Ovary (tissue), 9 donors: Measurements from ENCODE around the gene ATRN. TPM values are rescaled to one million over a fixed set of nuclear protein-coding genes. Genes with fewer than 3 reads are reported as not detected.

Source experiments
- DNase-seq, 5 donors: peaks; one replicate each; pipeline ENCODE4 v3.0.0-alpha.2; 2019 to 2020
- H3K27ac ChIP-seq, 2 donors: fragments of 200-600 bp; one replicate each; pipeline versions ENCODE4 v1.5.1 to v1.8.0; 2019 to 2022
- H3K27me3 ChIP-seq: fragments of 200-600 bp; one replicate; pipeline ENCODE4 v1.8.0; 2022
- H3K36me3 ChIP-seq: fragments of 200-600 bp; sonication (generic); one replicate; pipeline ENCODE4 v1.5.1; 2019
- H3K4me1 ChIP-seq: one replicate; pipeline ENCODE4 v1.8.1; 2013; ENCODE audit warnings: mild to moderate bottlenecking, moderate library complexity; ENCODE audit not compliant: insufficient read depth
- H3K4me3 ChIP-seq: fragments of 200-600 bp; sonication (generic); one replicate; pipeline ENCODE4 v1.5.1; 2017
- H3K9me3 ChIP-seq, 2 donors: fragments of 200-600 bp in 1 of 2; sonication (generic) in 1 of 2; one replicate each; pipeline versions ENCODE4 v1.5.1 to v1.8.1; 2013 to 2019; ENCODE audit warnings: mild to moderate bottlenecking in 1 of 2, moderate library complexity in 1 of 2
- EP300 ChIP-seq: sonication (generic); formaldehyde crosslinking; IDR thresholded peaks from one replicate; pipeline ENCODE4 v1.6.1; 2017; ENCODE audit warnings: antibody characterized with exemption
- POLR2A ChIP-seq: fragments of 450-650 bp; IDR thresholded peaks from one replicate; pipeline ENCODE4 v1.6.1; 2017; ENCODE audit warnings: antibody characterized with exemption, mild to moderate bottlenecking, moderate library complexity
- WGBS, 3 donors: extraction: QIAGEN DNeasy Blood & Tissue Kit in 1 of 3; methylation state at CpG; one replicate each; pipeline versions ENCODE4 v1.1.5 to v1.1.7; 2013 to 2017; 5-methylcytosine and 5-hydroxymethylcytosine counted together
- intact Hi-C, 4 donors: fragments of 100-400 bp; cut with DNase I; formaldehyde crosslinking; loops; one replicate each; pipeline versions ENCODE4 v1.11.0 to v1.15.1; 2022 to 2023
- polyA plus RNA-seq, 2 donors: library from polyadenylated mRNA; stranded (reverse); fragments of 200-250 nt in 1 of 2; fragments of 350-450 nt in 1 of 2; fragmentation: Illumina TruSeq in 1 of 2; extraction: RNeasy Lipid Tissue Mini Kit (QIAGEN cat#74804) in 1 of 2; gene quantifications; one replicate each; pipeline ENCODE4 v1.2.3, GENCODE V29; 2013 to 2014
- total RNA-seq, 7 donors: library from RNA; depleted of rRNA in 2 of 7; stranded (reverse); fragments of >200 nt in 2 of 7; fragmentation: NEBNext Ultra II Directional in 3 of 7; extraction: Animal tissue kit (Norgen Biotek cat#: 25700) in 3 of 7; gene quantifications; one replicate each; pipeline versions ENCODE4 v1.1.0 to v1.2.4, GENCODE V29; 2016 to 2023
- TF ChIP-seq, protein P1 (sequence below), 3 donors: fragments of 450-650 bp in 2 of 3; fragments of 200-600 bp in 1 of 3; IDR thresholded peaks; one replicate each; pipeline versions ENCODE4 v1.5.1 to v1.8.0; 2016 to 2022; ENCODE audit warnings: antibody characterized with exemption in 3 of 3, mild to moderate bottlenecking in 1 of 3
- donor health status: DM: no; HTN: no; CAD: no; lungs with moderate emphysema.
- donor health status: DM: no; HTN: no; CAD: no.
- donor health status: Bipolar disorder and iron deficiency.
- donor health status: DM: yes; HTN: yes; CAD: no.
- donor health status: DM: no; HTN: no; CAD: no.
- donor health status: DM: yes; HTN: yes; CAD: no.

Gene ATRN
- total and polyA plus RNA-seq, 9 donors, result 10.3 to 46.2 (median 23.6) TPM

DNA sequence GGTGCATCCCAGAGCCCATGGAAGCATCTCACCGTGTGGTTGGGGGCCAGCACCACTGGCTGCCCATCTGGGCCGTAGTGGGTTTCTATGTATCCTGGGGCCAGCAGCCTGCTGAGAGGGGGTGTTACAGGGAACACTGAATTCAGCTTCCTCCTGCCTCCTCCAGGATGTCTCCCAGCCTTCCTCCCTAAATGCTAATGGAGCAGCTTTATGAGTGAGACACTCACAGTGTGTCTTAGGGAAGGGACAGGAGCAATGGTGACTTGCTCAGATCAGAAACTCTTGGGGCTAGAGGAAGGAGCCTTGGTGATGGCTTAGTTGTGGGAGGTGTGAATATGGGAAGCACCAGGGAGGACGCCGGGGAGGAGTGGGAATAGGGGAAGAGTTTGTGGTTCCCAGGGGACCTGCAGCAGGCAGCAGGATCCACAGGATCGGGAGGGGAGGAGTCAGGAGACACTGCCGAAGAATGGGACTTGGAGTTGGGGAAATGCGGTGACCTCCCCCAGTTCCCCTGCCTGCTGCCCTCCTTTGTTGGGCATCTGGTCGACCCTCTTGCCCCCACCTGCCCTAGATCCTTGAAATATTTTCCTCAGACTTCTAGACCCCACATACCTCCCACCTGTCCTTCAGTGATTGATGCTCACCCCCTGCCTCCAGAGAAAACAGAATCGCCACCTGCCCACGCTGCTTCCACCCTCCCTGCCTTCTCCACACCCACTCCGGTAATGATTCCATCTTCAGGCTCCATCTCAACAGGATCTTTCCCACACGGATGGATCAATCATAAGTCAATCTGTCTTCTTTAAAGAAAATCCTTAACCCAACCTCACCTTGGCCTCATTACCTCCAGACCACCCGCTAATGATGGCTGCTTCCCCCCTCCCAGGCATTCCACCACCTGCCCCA is 204.4 kb downstream of the ATRN start:
- Histone ChIP-seq H3K4me1 (no peaks in the 10 kb centered on the region), H3K36me3 (no peaks in the 10 kb centered on the region), H3K4me3 (no peak overlapping the region), H3K27me3 (no peaks in the 10 kb centered on the region), H3K27ac (no peak overlapping the region), H3K9me3 (no peaks in the 10 kb centered on the region)
- intact Hi-C loops, result loop anchor here in 2 of 4 donors (5.0 kb wide), 2 partner anchors 37 to 97 kb away; partner anchors contain the start of gene SIGLEC1 (in 1 of the 2)
- WGBS, 3 donors, result 64 to 70% (median 69%) methylated on average over 13 of the region's 13 CpGs
- DNase-seq, result peak in 1 of 5 donors; percentile 31
- TF ChIP-seq POLR2A (no peak), EP300 (no peak)
- TF ChIP-seq, protein P1, sequence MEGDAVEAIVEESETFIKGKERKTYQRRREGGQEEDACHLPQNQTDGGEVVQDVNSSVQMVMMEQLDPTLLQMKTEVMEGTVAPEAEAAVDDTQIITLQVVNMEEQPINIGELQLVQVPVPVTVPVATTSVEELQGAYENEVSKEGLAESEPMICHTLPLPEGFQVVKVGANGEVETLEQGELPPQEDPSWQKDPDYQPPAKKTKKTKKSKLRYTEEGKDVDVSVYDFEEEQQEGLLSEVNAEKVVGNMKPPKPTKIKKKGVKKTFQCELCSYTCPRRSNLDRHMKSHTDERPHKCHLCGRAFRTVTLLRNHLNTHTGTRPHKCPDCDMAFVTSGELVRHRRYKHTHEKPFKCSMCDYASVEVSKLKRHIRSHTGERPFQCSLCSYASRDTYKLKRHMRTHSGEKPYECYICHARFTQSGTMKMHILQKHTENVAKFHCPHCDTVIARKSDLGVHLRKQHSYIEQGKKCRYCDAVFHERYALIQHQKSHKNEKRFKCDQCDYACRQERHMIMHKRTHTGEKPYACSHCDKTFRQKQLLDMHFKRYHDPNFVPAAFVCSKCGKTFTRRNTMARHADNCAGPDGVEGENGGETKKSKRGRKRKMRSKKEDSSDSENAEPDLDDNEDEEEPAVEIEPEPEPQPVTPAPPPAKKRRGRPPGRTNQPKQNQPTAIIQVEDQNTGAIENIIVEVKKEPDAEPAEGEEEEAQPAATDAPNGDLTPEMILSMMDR (IDR thresholded peaks at IDR 0.05), result no peak

DNA sequence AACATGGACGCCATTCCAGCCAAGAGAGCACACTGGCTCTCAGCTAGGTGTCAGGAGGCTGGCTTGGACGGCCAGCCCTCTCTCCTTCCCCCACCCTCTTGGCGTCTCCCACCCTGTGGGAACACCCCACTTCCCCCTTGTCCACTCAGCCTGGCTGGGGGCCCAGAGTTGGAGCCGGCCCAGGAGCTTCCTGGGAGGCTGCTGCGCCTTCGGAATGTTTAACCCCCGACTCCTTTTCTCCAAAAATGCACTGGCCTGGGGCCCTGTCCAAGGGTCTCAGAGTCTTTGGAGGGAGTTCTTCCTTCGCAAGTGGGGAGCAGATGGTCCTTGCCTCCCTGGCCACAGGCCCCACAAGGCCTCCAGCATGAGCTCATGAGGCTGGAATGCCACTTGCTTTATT is 206.9 kb downstream of the ATRN start:
- H3K9me3 ChIP-seq, result no peaks in the 10 kb centered on the region
- no peaks in the 10 kb centered on the region for H3K36me3 ChIP-seq
- H3K27me3 ChIP-seq, result no peaks in the 10 kb centered on the region
- TF ChIP-seq, protein P1 (IDR thresholded peaks at IDR 0.05), result no peak
- TF ChIP-seq POLR2A (no peak), EP300 (no peak)
- intact Hi-C loops, result loop anchor here (2.0 to 5.0 kb wide), 3 partner anchors 33 to 95 kb away; partner anchors contain the start of gene SIGLEC1 (in 1 of the 4)
- peak; percentile 80 to 93 (median 90) for DNase-seq
- peaks cover 16% of the 10 kb centered on the region for H3K4me1 ChIP-seq
- H3K4me3 ChIP-seq, result no peak overlapping the region
- WGBS, 3 donors, result 12 to 17% (median 14%) methylated on average over 8 of the region's 8 CpGs
- H3K27ac ChIP-seq, result peak overlapping the region; percentile 70 to 81

- Histone ChIP-seq H3K36me3 (no peaks in the 10 kb centered on the region), H3K9me3 (no peaks in the 10 kb centered on the region), H3K27ac (peak overlapping the region; percentile 70 to 81), H3K27me3 (no peaks in the 10 kb centered on the region), H3K4me3 (no peak overlapping the region), H3K4me1 (peaks cover 16% of the 10 kb centered on the region)
- DNase-seq, result peak in 3 of 5 donors; percentile 39 to 53 (median 45)
- TF ChIP-seq POLR2A, result no peak
- TF ChIP-seq EP300, result no peak
- TF ChIP-seq, protein P1 (IDR thresholded peaks at IDR 0.05), result no peak
- WGBS, 3 donors, result 33 to 45% (median 42%) methylated on average over 2 of the region's 2 CpGs
- intact Hi-C loops, result loop anchor here in 2 of 4 donors (5.0 kb wide), 2 partner anchors 34 to 94 kb away; partner anchors contain the start of gene SIGLEC1 (in 1 of the 2)
Measured at GRCh38 chr20:3678198-3678597, 207.4 kb downstream of the ATRN start.

DNA sequence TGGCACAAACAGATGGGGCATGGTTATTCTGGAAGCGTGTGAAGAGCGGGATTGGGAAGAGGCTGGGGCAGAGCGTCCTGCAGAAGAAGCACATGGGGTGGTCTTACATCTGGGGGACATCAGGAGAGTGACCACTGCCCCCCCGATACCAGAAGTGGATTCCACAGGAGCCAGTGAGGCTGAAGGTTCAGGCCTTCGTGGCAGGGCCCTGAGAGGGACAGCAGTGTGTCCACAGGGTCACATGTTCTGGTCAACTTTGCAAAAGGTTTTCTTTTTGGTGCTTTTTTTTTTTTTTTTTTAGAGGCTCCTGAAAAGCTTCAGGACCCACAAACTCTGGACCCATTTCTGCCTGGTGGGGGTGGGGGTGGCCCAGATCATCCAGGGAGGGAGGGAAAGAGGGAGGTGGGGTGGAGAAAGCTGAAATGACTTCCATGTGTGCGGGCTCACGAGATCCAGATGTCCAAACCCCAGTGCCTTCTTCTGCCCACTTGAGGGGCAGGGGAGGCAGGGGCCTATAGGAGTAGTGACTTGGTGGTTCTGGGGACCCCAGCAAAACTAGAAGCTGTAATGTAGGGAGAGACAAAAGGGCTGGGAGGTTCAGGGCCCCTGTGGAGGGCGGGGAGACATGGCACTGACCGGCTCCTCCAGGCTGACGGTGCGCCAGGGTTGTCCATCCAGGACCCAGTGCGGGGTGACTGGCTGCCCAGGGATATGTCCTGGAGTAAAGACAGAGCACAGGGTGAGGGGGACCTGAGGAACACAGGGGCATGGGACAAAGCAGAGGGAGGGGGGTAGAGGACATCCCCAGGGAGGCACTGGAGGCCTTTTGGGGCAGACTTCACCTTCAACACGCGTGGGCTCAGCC is 208.3 kb downstream of the ATRN start:
- H3K4me1 ChIP-seq, result peaks cover 16% of the 10 kb centered on the region
- no peaks in the 10 kb centered on the region for H3K9me3 ChIP-seq
- peak overlapping the region; percentile 76 to 81 for H3K27ac ChIP-seq
- no peaks in the 10 kb centered on the region for H3K36me3 ChIP-seq
- intact Hi-C loops, result loop anchor here in 2 of 4 donors (5.0 kb wide), 2 partner anchors 33 to 93 kb away; partner anchors contain the start of gene SIGLEC1 (in 1 of the 2)
- 77 to 89% (median 89%) methylated on average over 14 of the region's 14 CpGs for WGBS, 3 donors
- DNase-seq, result peak in 1 of 5 donors; percentile 39
- no peak for TF ChIP-seq EP300
- H3K4me3 ChIP-seq, result no peak overlapping the region
- no peaks in the 10 kb centered on the region for H3K27me3 ChIP-seq
